Measurements from ENCODE around the gene SLC35B2. TPM values are rescaled to one million over a fixed set of nuclear protein-coding genes. Genes with fewer than 3 reads are reported as not detected.

The SLC35B2 gene
- total and polyA plus RNA-seq, 9 donors = 19.7 to 41.0 (median 27.1) TPM

DNA sequence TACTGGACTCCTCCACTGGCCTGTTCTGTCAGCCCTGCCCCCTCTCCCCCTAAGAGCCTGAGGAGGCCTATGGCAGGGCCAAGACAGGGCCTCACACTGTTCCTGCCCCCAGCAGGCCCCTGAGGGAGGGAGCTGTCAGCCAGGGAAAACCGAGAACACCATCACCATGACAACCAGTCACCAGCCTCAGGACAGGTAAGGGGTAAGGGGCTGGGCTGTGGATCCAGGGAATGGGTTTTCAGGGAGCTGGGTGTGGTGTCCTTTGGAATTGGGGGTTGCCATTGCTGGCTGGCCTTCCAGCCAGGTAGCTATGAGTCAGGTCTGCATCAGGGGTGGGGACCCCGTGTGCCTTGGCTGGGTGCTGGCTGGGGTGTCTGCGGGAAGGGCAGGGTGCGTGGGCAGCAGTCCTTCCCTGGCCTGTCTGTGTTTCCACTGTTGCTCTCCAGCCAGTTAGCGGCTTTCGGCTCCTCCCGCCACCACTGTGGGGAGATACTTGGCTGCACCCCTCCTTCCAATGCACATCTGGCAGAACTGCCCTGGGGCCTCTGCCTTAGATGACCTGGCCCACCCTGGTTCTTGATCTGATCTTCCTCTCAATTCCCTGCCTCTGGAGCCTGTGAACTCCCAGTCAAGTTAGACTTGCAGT is 30.1 kb downstream of the SLC35B2 start:
- TF ChIP-seq POLR2A (IDR thresholded peaks at IDR 0.05) = peak; percentile 4
- TF ChIP-seq CTCF (IDR thresholded peaks at IDR 0.05) = no peak
- TF ChIP-seq EP300 (IDR thresholded peaks at IDR 0.05) = no peak
- intact Hi-C loops (cut with DNase I) = loop anchor here in 1 of 4 donors (5.0 kb wide), 1 partner anchor 50 kb away; no protein-coding TSS in a partner anchor
- Histone ChIP-seq H3K27me3 (no peaks in the 10 kb centered on the region), H3K27ac (peak overlapping the region; percentile 45 to 67), H3K4me3 (peak overlapping the region; percentile 0), H3K9me3 (no peaks in the 10 kb centered on the region), H3K4me1 (ENCODE audit: insufficient read depth) (peaks cover 27% of the 10 kb centered on the region), H3K36me3 (no peaks in the 10 kb centered on the region)
- DNase-seq = no peak
- 48 to 64% (median 58%) methylated on average over 7 of the region's 7 CpGs for WGBS, 3 donors

- 17 to 28% (median 17%) methylated on average over 15 of the region's 15 CpGs for WGBS, 3 donors
- Histone ChIP-seq H3K4me1 (ENCODE audit: insufficient read depth) (peaks cover 31% of the 10 kb centered on the region), H3K4me3 (peak overlapping the region; percentile 0), H3K9me3 (no peaks in the 10 kb centered on the region), H3K36me3 (no peaks in the 10 kb centered on the region), H3K27me3 (no peaks in the 10 kb centered on the region), H3K27ac (peak overlapping the region; percentile 45 to 67)
- DNase-seq = peak in 2 of 5 donors; percentile 56 to 61
- intact Hi-C loops (cut with DNase I) = loop anchor here in 1 of 4 donors (5.0 kb wide), 1 partner anchor 49 kb away; no protein-coding TSS in a partner anchor
- no peak for TF ChIP-seq POLR2A (IDR thresholded peaks at IDR 0.05)
- no peak for TF ChIP-seq EP300 (IDR thresholded peaks at IDR 0.05)
- TF ChIP-seq CTCF (IDR thresholded peaks at IDR 0.05) = no peak
Observed at GRCh38 chr6:44226368-44227147, 30.8 kb downstream of the SLC35B2 start.

DNA sequence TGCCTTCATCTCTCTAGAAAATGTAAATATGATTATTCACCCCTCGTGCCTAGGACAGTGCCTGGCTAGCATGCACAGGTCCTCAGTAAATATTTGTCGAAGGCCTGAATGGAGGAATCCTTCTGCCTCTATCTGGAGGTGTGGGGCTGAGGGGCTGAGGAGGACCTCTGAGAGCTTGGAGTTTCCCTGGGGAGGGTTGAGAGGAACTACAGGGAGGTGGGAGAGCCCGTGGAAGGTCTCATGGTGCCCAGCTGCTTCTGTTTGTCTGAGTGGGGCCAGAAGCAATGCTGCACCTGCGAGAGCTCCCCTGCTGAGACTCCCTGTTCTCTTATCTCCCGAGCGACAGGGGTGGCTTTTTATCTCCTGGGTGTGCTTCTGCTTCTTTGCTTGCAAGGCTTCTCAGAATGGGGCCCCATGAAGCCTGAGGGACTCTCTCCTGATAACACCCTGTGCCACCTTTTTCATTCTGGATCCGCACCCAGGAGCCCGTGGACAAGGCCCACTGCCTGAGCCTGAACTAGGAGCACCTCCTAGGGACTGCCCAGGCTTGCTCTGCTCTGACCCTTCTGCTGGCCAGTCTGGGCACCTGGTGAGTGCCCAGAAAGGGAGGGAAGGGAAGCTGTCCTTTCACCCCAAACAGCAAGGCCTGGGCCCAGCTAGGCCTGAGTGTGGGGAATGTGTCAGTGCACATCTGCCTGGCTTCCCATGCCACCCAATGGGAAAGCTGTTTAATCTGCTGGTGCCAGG is 31.6 kb downstream of the SLC35B2 start:
- H3K36me3 ChIP-seq = no peaks in the 10 kb centered on the region
- 73 to 83% (median 82%) methylated on average over 8 of the region's 8 CpGs for WGBS, 3 donors
- DNase-seq = no peak
- H3K9me3 ChIP-seq = no peaks in the 10 kb centered on the region
- intact Hi-C loops (cut with DNase I) = loop anchor here in 1 of 4 donors (5.0 kb wide), 1 partner anchor 48 kb away; no protein-coding TSS in a partner anchor
- H3K27me3 ChIP-seq = no peaks in the 10 kb centered on the region
- no peak for TF ChIP-seq EP300 (IDR thresholded peaks at IDR 0.05)
- peak overlapping the region in 1 of 2 donors; percentile 67 for H3K27ac ChIP-seq
- H3K4me3 ChIP-seq = no peak overlapping the region
- peaks cover 36% of the 10 kb centered on the region for H3K4me1 ChIP-seq (ENCODE audit: insufficient read depth)

GRCh38 chr6:44224965-44225305 is 32.4 kb downstream of the SLC35B2 start:
- TF ChIP-seq CTCF (IDR thresholded peaks at IDR 0.05) (no peak), POLR2A (IDR thresholded peaks at IDR 0.05) (no peak), EP300 (IDR thresholded peaks at IDR 0.05) (no peak)
- H3K4me1 ChIP-seq (ENCODE audit: insufficient read depth) = peaks cover 36% of the 10 kb centered on the region
- WGBS, 3 donors = 88 to 94% (median 91%) methylated on average over 4 of the region's 4 CpGs
- DNase-seq = no peak
- H3K36me3 ChIP-seq = no peaks in the 10 kb centered on the region
- no peaks in the 10 kb centered on the region for H3K27me3 ChIP-seq
- no peaks in the 10 kb centered on the region for H3K9me3 ChIP-seq
- intact Hi-C loops (cut with DNase I) = loop anchor here in 1 of 4 donors (5.0 kb wide), 1 partner anchor 48 kb away; no protein-coding TSS in a partner anchor
- H3K27ac ChIP-seq = no peak overlapping the region
- no peak overlapping the region for H3K4me3 ChIP-seq

Data from ovary (tissue), 9 donors.